GM12878 (cell line): Measurements from ENCODE around the gene DUSP10. TPM values are rescaled to one million over a fixed set of nuclear protein-coding genes. Genes with fewer than 3 reads are reported as not detected.
A peak's percentile ranks its signal among the peaks of the same experiment; 100 is the strongest.

Experiments used
- ATAC-seq: fragments of 200-7000 bp; cut with Tn5 transposase; 3 replicates; pipeline ENCODE4 v1.9.1; 2020; ENCODE audit warnings: mild to moderate bottlenecking, moderate library complexity
- BruUV-seq: library from RNA; stranded (reverse); fragments of 400-500 nt; replicated peaks from 2 replicates; lab custom pipeline; 2021; lab: Mats Ljungman, UMichigan
- CTCF ChIA-PET: fragments of 300-600 bp; sonication (Branson Sonifier 250); formaldehyde crosslinking; extraction: SDS; loops from one replicate; lab custom pipeline; 2021; ENCODE audit warnings: inconsistent platforms; lab: Yijun Ruan, JAX
- POLR2A ChIA-PET: fragments of 350-600 bp; formaldehyde crosslinking; extraction: SDS; loops from one replicate; lab custom pipeline; 2021; ENCODE audit warnings: inconsistent platforms; lab: Charles Lee
- RAD21 ChIA-PET: fragments of 300-600 bp; sonication (Branson Sonifier 250); formaldehyde crosslinking; loops from one replicate; lab custom pipeline; 2023; ENCODE audit warnings: antibody characterized with exemption; ENCODE audit not compliant: unreplicated experiment; lab: Charles Lee
- SMC1A ChIA-PET: fragments of 300-600 bp; sonication (Branson Sonifier 250); formaldehyde crosslinking; loops from one replicate; lab custom pipeline; 2023; ENCODE audit not compliant: unreplicated experiment, uncharacterized antibody; lab: Charles Lee
- DNase-seq: peaks from one replicate; pipeline ENCODE4 v3.0.0-alpha.2; 2011; ENCODE audit warnings: low read depth, low spot score
- FAIRE-seq: peaks from 3 replicates; lab custom pipeline; 2011; peaks lifted over from hg19 to GRCh38; lab: Jason Lieb, UNC
- H2AFZ ChIP-seq: 2 replicates; pipeline ENCODE4 v1.6.0; 2011; ENCODE audit warnings: low read depth, low read length, control low read depth; ENCODE audit not compliant: control insufficient read depth
- H3K27ac ChIP-seq: 2 replicates; pipeline ENCODE4 v1.5.1; 2011; ENCODE audit warnings: control low read depth; ENCODE audit not compliant: control insufficient read depth, insufficient read depth
- H3K27me3 ChIP-seq, 2 experiments: replicated peaks in 1 of 2; 2 replicates each; pipeline versions ENCODE4 v1.6.0 to v1.6.1; 2011; ENCODE audit warnings: low read length in 1 of 2; ENCODE audit not compliant: control insufficient read depth in 2 of 2, insufficient read depth in 2 of 2
- H3K36me3 ChIP-seq, 2 experiments: 2 replicates each; pipeline ENCODE4 v1.5.1; 2011; ENCODE audit warnings: low read length in 1 of 2; ENCODE audit not compliant: control insufficient read depth in 2 of 2, insufficient read depth in 2 of 2
- H3K4me1 ChIP-seq: 2 replicates; pipeline ENCODE4 v1.6.1; 2011; ENCODE audit warnings: mild to moderate bottlenecking, low read length, moderate library complexity, mixed read lengths; ENCODE audit not compliant: control insufficient read depth, insufficient read depth
- H3K4me2 ChIP-seq: 2 replicates; pipeline ENCODE4 v1.6.0; 2011; ENCODE audit warnings: control low read depth; ENCODE audit not compliant: control insufficient read depth, insufficient read depth
- H3K4me3 ChIP-seq: fragments of 200-600 bp; sonication (generic); 2 replicates; pipeline ENCODE4 v1.5.1; 2016
- H3K79me2 ChIP-seq: 2 replicates; pipeline ENCODE4 v1.6.0; 2011; ENCODE audit warnings: low read length; ENCODE audit not compliant: control insufficient read depth, insufficient read depth
- H3K9ac ChIP-seq: 2 replicates; pipeline ENCODE4 v1.8.0; 2011; ENCODE audit warnings: low read length, control low read depth, mixed read lengths; ENCODE audit not compliant: control insufficient read depth, insufficient read depth
- H3K9me3 ChIP-seq: replicated peaks from 3 replicates; pipeline ENCODE4 v1.5.1; 2011; ENCODE audit warnings: mild to moderate bottlenecking, low read length; ENCODE audit not compliant: control insufficient read depth, insufficient read depth
- H4K20me1 ChIP-seq: 2 replicates; pipeline ENCODE4 v1.6.0; 2011; ENCODE audit not compliant: control insufficient read depth, insufficient read depth
- FOXK2 ChIP-seq: fragments of 450-650 bp; IDR thresholded peaks from 2 replicates; pipeline ENCODE4 v1.6.1; 2017; ENCODE audit warnings: mild to moderate bottlenecking, moderate library complexity
- GABPA ChIP-seq: IDR thresholded peaks from 2 replicates; pipeline ENCODE4 v1.6.1; 2014; ENCODE audit warnings: antibody characterized with exemption, low read depth, mild to moderate bottlenecking, inconsistent platforms
- NRF1 ChIP-seq: conservative IDR thresholded peaks from 2 replicates; pipeline ENCODE4 v1.6.1; 2011; ENCODE audit warnings: mild to moderate bottlenecking, low read depth, low read length, improper control_type of control experiment
- PML ChIP-seq: IDR thresholded peaks from 2 replicates; pipeline ENCODE4 v1.6.1; 2012; ENCODE audit warnings: low read length, inconsistent platforms
- POLR2A ChIP-seq: IDR thresholded peaks from 2 replicates; pipeline ENCODE4 v1.6.1; 2011; ENCODE audit warnings: low read depth, mild to moderate bottlenecking, low read length
- POU2F2 ChIP-seq: IDR thresholded peaks from 3 replicates; pipeline ENCODE4 v1.6.1; 2011; ENCODE audit warnings: low read depth, mild to moderate bottlenecking, low read length, borderline replicate concordance
- SIX5 ChIP-seq: IDR thresholded peaks from 2 replicates; pipeline ENCODE4 v1.6.1; 2011; ENCODE audit warnings: mild to moderate bottlenecking, low read depth, low read length, moderate library complexity; ENCODE audit not compliant: severe bottlenecking
- STAT3 ChIP-seq: IDR thresholded peaks from 2 replicates; pipeline ENCODE4 v1.6.1; 2011; ENCODE audit warnings: low read depth, low read length, improper control_type of control experiment
- ZNF217 ChIP-seq: fragments of 450-650 bp; IDR thresholded peaks from 2 replicates; pipeline ENCODE4 v1.6.1; 2017; ENCODE audit warnings: antibody characterized with exemption, mild to moderate bottlenecking
- ZNF274 ChIP-seq: IDR thresholded peaks from one replicate; pipeline ENCODE4 v1.8.0; 2011; ENCODE audit not compliant: insufficient read length, insufficient read depth
- WGBS: methylation state at CpG from one replicate; pipeline ENCODE4 v1.1.6; 2016; ENCODE audit warnings: low lambda C conversion rate; ENCODE audit not compliant: insufficient replicate concordance, insufficient coverage; ENCODE audit errors: missing lambda C conversion rate; 5-methylcytosine and 5-hydroxymethylcytosine counted together
- in situ Hi-C: fragments of 300-500 bp; cut with MboI; formaldehyde crosslinking; loops from 9 replicates; pipeline ENCODE4 v1.14.3; 2018; ENCODE audit warnings: mixed read lengths
- intact Hi-C: fragments of 100-400 bp; cut with micrococcal nuclease; formaldehyde crosslinking; loops from one replicate; pipeline ENCODE4 v1.14.2; 2022; ENCODE audit not compliant: unreplicated experiment
- polyA plus RNA-seq, 11 experiments: library from polyadenylated mRNA; depleted of rRNA in 4 of 11; unstranded in 6 of 11; stranded (reverse) in 5 of 11; fragments of >200 nt; fragmentation: Nextera tagmentation in 4 of 11; fragmentation: Illumina TruSeq in 1 of 11; extraction: Ambion mirVana in 4 of 11; extraction: Trizol in 1 of 11; gene quantifications; 1 replicate in 1 of 11; 2 replicates in 10 of 11; pipeline versions ENCODE4 v1.2.1 to v1.2.3, GENCODE V29; 2011 to 2016; ENCODE audit warnings: inconsistent platforms in 2 of 11, missing spikeins in 2 of 11, low read depth in 1 of 11
- total RNA-seq, 4 experiments: library from RNA; depleted of rRNA in 3 of 4; stranded (reverse); fragments of >200 nt in 3 of 4; fragmentation: Illumina TruSeq in 1 of 4; extraction: Trizol in 1 of 4; gene quantifications; 2 replicates each; pipeline versions ENCODE4 v1.2.1 to v1.2.3, GENCODE V29; 2013 to 2021
- TF ChIP-seq, protein P1 (sequence below): fragments of 450-650 bp; IDR thresholded peaks from 2 replicates; pipeline ENCODE4 v1.6.1; 2017; ENCODE audit warnings: mild to moderate bottlenecking, moderate library complexity
- TF ChIP-seq, protein P2 (sequence below): fragments of 450-650 bp; IDR thresholded peaks from 2 replicates; pipeline ENCODE4 v1.6.1; 2017; ENCODE audit warnings: mild to moderate bottlenecking
- TF ChIP-seq, protein P3 (sequence below): fragments of 450-650 bp; IDR thresholded peaks from 2 replicates; pipeline ENCODE4 v1.6.1; 2017; ENCODE audit warnings: borderline replicate concordance

DUSP10 gene
- total and polyA plus RNA-seq, 10 of the 15 experiments (the other 5 are each of a cell fraction or from before 2014, with no cell fraction given) = 20.3 to 38.4 (median 27.8) TPM

DNA sequence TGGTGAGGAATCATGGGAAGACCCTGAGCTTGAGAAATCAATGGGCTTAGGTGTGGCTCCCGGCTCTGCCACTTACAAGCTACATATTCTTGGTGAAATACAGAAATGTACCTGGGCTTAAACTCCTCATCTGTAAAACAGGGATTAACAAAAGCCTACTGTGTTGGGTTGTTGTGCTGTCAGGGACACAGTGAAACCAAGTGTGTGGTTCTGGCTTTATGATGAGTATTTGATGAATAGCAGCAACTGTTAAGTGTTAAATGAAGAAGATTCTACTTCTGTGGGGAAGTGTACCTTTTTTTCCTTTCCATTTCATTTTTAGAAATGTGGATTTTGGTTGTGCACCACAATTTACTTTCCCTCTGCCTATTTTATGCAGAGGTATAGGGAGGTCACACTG is 41.1 kb upstream of the DUSP10 start:
- ATAC-seq = no peak
- Histone ChIP-seq H3K4me1 (peaks cover 59% of the 10 kb centered on the region), H3K79me2 (no peaks in the 10 kb centered on the region; the same call in 1 of the 2 replicates), H2AFZ (no peak overlapping the region), H3K9me3 (no peaks in the 10 kb centered on the region), H3K27ac (no peak overlapping the region), H3K27me3 (no peaks in the 10 kb centered on the region), H3K36me3 (no peaks in the 10 kb centered on the region), H4K20me1 (no peaks in the 10 kb centered on the region)
- ChIA-PET POLR2A (interaction anchor here (1.2 to 1.3 kb wide), 2 partner anchors 41 to 53 kb away, joined by 3 read pairs; partner anchors contain the start of gene DUSP10), SMC1A (interaction anchor here (0.7 to 18.9 kb wide), 11 partner anchors 10 to 313 kb away, joined by 3 to 510 read pairs (median 4); no protein-coding TSS in a partner anchor), RAD21 (interaction anchor here (0.9 to 15.1 kb wide), 8 partner anchors 11 to 161 kb away, joined by 3 to 393 read pairs (median 6); partner anchors contain the start of gene DUSP10)
- in situ Hi-C loops = no loop called here
- no peak for TF ChIP-seq PML
- TF ChIP-seq, protein P1, sequence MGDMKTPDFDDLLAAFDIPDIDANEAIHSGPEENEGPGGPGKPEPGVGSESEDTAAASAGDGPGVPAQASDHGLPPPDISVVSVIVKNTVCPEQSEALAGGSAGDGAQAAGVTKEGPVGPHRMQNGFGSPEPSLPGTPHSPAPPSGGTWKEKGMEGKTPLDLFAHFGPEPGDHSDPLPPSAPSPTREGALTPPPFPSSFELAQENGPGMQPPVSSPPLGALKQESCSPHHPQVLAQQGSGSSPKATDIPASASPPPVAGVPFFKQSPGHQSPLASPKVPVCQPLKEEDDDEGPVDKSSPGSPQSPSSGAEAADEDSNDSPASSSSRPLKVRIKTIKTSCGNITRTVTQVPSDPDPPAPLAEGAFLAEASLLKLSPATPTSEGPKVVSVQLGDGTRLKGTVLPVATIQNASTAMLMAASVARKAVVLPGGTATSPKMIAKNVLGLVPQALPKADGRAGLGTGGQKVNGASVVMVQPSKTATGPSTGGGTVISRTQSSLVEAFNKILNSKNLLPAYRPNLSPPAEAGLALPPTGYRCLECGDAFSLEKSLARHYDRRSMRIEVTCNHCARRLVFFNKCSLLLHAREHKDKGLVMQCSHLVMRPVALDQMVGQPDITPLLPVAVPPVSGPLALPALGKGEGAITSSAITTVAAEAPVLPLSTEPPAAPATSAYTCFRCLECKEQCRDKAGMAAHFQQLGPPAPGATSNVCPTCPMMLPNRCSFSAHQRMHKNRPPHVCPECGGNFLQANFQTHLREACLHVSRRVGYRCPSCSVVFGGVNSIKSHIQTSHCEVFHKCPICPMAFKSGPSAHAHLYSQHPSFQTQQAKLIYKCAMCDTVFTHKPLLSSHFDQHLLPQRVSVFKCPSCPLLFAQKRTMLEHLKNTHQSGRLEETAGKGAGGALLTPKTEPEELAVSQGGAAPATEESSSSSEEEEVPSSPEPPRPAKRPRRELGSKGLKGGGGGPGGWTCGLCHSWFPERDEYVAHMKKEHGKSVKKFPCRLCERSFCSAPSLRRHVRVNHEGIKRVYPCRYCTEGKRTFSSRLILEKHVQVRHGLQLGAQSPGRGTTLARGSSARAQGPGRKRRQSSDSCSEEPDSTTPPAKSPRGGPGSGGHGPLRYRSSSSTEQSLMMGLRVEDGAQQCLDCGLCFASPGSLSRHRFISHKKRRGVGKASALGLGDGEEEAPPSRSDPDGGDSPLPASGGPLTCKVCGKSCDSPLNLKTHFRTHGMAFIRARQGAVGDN = no peak
- TF ChIP-seq, protein P2, sequence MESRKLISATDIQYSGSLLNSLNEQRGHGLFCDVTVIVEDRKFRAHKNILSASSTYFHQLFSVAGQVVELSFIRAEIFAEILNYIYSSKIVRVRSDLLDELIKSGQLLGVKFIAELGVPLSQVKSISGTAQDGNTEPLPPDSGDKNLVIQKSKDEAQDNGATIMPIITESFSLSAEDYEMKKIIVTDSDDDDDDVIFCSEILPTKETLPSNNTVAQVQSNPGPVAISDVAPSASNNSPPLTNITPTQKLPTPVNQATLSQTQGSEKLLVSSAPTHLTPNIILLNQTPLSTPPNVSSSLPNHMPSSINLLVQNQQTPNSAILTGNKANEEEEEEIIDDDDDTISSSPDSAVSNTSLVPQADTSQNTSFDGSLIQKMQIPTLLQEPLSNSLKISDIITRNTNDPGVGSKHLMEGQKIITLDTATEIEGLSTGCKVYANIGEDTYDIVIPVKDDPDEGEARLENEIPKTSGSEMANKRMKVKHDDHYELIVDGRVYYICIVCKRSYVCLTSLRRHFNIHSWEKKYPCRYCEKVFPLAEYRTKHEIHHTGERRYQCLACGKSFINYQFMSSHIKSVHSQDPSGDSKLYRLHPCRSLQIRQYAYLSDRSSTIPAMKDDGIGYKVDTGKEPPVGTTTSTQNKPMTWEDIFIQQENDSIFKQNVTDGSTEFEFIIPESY = no peak
- TF ChIP-seq, protein P3, sequence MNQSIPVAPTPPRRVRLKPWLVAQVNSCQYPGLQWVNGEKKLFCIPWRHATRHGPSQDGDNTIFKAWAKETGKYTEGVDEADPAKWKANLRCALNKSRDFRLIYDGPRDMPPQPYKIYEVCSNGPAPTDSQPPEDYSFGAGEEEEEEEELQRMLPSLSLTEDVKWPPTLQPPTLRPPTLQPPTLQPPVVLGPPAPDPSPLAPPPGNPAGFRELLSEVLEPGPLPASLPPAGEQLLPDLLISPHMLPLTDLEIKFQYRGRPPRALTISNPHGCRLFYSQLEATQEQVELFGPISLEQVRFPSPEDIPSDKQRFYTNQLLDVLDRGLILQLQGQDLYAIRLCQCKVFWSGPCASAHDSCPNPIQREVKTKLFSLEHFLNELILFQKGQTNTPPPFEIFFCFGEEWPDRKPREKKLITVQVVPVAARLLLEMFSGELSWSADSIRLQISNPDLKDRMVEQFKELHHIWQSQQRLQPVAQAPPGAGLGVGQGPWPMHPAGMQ = no peak
- TF ChIP-seq POLR2A = no peak
- no peak for TF ChIP-seq STAT3
- no peak for TF ChIP-seq ZNF217
- no peak for TF ChIP-seq NRF1
- no peak for TF ChIP-seq FOXK2
- TF ChIP-seq GABPA = no peak
- TF ChIP-seq POU2F2 = no peak
- no peak for TF ChIP-seq ZNF274
- no peak for TF ChIP-seq SIX5
- TF ChIP-seq, all 136 proteins: peak for 0
- FAIRE-seq (no peak), DNase-seq (no peak)
- Histone ChIP-seq H3K4me3 (no peak overlapping the region), H3K9ac (no peak overlapping the region), H3K4me2 (0 out of 2 replicates have a peak overlapping the region, but pooled peaks have one; percentile 46)
- no TSS peak for BruUV-seq
- WGBS = 100% methylated on average over 1 of the region's 1 CpG
- CTCF ChIA-PET = interaction anchor here (1.0 to 12.3 kb wide), 6 partner anchors 8 to 380 kb away, joined by 3 to 153 read pairs (median 5); no protein-coding TSS in a partner anchor
- intact Hi-C loops = no loop called here
